ENCODE data around the gene VDR. TPM values are rescaled to one million over a fixed set of nuclear protein-coding genes. Genes with fewer than 3 reads are reported as not detected.

Gene VDR
- total RNA-seq, 1 experiment from 2014 or later, result 9.5 TPM

GRCh38 chr12:47892819-47893218 lies 12.0 kb downstream of the VDR start:
- ATAC-seq, result no peak
- Histone ChIP-seq H3K4me2 (ENCODE audit: low read length) (no peak overlapping the region), H3K4me1 (ENCODE audit: control insufficient read depth in 1 of 2, insufficient read depth in 2 of 2, low read length in 2 of 2) (0 out of 4 replicates have a peak, but pooled peaks cover 0 to 2% of the 10 kb centered on the region in 2 experiments), H3K79me2 (ENCODE audit: insufficient read depth, low read length) (peaks cover 9% of the 10 kb centered on the region; the same call in 1 of the 2 replicates), H3K36me3 (ENCODE audit: control insufficient read depth in 1 of 2, insufficient read depth in 2 of 2, low read length in 2 of 2) (no peaks in the 10 kb centered on the region), H3K9me3 (ENCODE audit: control insufficient read depth in 1 of 2, insufficient read depth in 1 of 2, low read depth in 1 of 2, low read length in 2 of 2) (no peaks in the 10 kb centered on the region), H4K20me1 (ENCODE audit: insufficient read depth) (no peaks in the 10 kb centered on the region), H2AFZ (ENCODE audit: low read depth, low read length, poor library complexity, severe bottlenecking) (no peak overlapping the region), H3K27me3 (ENCODE audit: insufficient read depth, low read length) (no peaks in the 10 kb centered on the region), H3K9ac (ENCODE audit: low read length) (no peak overlapping the region), H3K4me3 (replicated peaks in 1 of 2; ENCODE audit: low read depth in 1 of 2, low read length in 2 of 2) (no peak overlapping the region), H3K9me2 (ENCODE audit: insufficient read depth) (no peaks in the 10 kb centered on the region), H3K27ac (ENCODE audit: low read depth, low read length) (no peak overlapping the region)
- intact Hi-C loops (cut with micrococcal nuclease), result no loop called here
- no TSS peak for BruUV-seq (replicated peaks)
- TF ChIP-seq ELF1 (IDR thresholded peaks at IDR 0.05; ENCODE audit: borderline replicate concordance, low read depth) (no peak), CEBPB (IDR thresholded peaks at IDR 0.05; ENCODE audit: low read depth) (no peak), ZNF274 (IDR thresholded peaks at IDR 0.05; ENCODE audit: low read depth, low read length) (no peak), EZH2phosphoT487 (IDR thresholded peaks at IDR 0.05; ENCODE audit: borderline replicate concordance) (no peak), RAD21 (IDR thresholded peaks at IDR 0.05; ENCODE audit: low read depth) (no peak)
- DNase-seq (ENCODE audit: low read depth, low spot score), result no peak
- RAD21 ChIA-PET (ENCODE audit: low non-redundant PET in 1 of 2, low total read pairs in 2 of 2, uncharacterized antibody in 2 of 2, unreplicated experiment in 2 of 2), result no interaction called here
- POLR2A ChIA-PET, result no interaction called here
- CTCF ChIA-PET, result interaction anchor here (1.7 kb wide), 1 partner anchor 12 kb away, joined by 10 read pairs; the partner anchor contains the start of gene VDR

GRCh38 chr12:47891356-47891755 lies 13.4 kb downstream of the VDR start:
- Histone ChIP-seq H3K9me3 (ENCODE audit: control insufficient read depth in 1 of 2, insufficient read depth in 1 of 2, low read depth in 1 of 2, low read length in 2 of 2) (no peaks in the 10 kb centered on the region), H3K27me3 (ENCODE audit: insufficient read depth, low read length) (no peaks in the 10 kb centered on the region), H3K79me2 (ENCODE audit: insufficient read depth, low read length) (peaks cover 6% of the 10 kb centered on the region; the same call in 1 of the 2 replicates), H3K4me1 (ENCODE audit: control insufficient read depth in 1 of 2, insufficient read depth in 2 of 2, low read length in 2 of 2) (0 out of 4 replicates have a peak, but pooled peaks cover 0 to 2% of the 10 kb centered on the region in 2 experiments), H3K9ac (ENCODE audit: low read length) (no peak overlapping the region), H3K4me2 (ENCODE audit: low read length) (no peak overlapping the region), H3K36me3 (ENCODE audit: control insufficient read depth in 1 of 2, insufficient read depth in 2 of 2, low read length in 2 of 2) (no peaks in the 10 kb centered on the region), H3K9me2 (ENCODE audit: insufficient read depth) (no peaks in the 10 kb centered on the region), H3K4me3 (replicated peaks in 1 of 2; ENCODE audit: low read depth in 1 of 2, low read length in 2 of 2) (no peak overlapping the region), H4K20me1 (ENCODE audit: insufficient read depth) (no peaks in the 10 kb centered on the region), H3K27ac (ENCODE audit: low read depth, low read length) (no peak overlapping the region), H2AFZ (ENCODE audit: low read depth, low read length, poor library complexity, severe bottlenecking) (no peak overlapping the region)
- DNase-seq (ENCODE audit: low read depth, low spot score) (no peak), ATAC-seq (no peak)
- TF ChIP-seq YY1 (IDR thresholded peaks at IDR 0.05; ENCODE audit: extremely low read depth, insufficient replicate concordance, low read depth, low read length) (no peak), SIN3A (IDR thresholded peaks at IDR 0.05; ENCODE audit: low read depth) (no peak), SP1 (IDR thresholded peaks at IDR 0.05; ENCODE audit: low read depth) (no peak), ZBTB33 (IDR thresholded peaks at IDR 0.05; ENCODE audit: extremely low read depth, insufficient replicate concordance, low read length) (no peak), EZH2 (IDR thresholded peaks at IDR 0.05) (no peak), TCF7L2 (IDR thresholded peaks at IDR 0.05; ENCODE audit: borderline replicate concordance, extremely low read depth, insufficient read depth, insufficient read length) (no peak), SRF (IDR thresholded peaks at IDR 0.05; ENCODE audit: low read depth) (no peak), POLR2AphosphoS5 (IDR thresholded peaks at IDR 0.05; ENCODE audit: low read depth, low read length) (no peak), EZH2phosphoT487 (IDR thresholded peaks at IDR 0.05; ENCODE audit: borderline replicate concordance) (no peak)
- RAD21 ChIA-PET (ENCODE audit: low non-redundant PET in 1 of 2, low total read pairs in 2 of 2, uncharacterized antibody in 2 of 2, unreplicated experiment in 2 of 2), result no interaction called here
- CTCF ChIA-PET, result interaction anchor here (3.2 kb wide), 1 partner anchor 14 kb away, joined by 12 read pairs; the partner anchor contains the start of gene VDR
- POLR2A ChIA-PET, result interaction anchor here (0.8 kb wide), 1 partner anchor 14 kb away, joined by 4 read pairs; the partner anchor contains the start of gene VDR
- intact Hi-C loops (cut with micrococcal nuclease), result no loop called here
- no TSS peak for BruUV-seq (replicated peaks)

All from HCT116 (cell line).